Gastroesophageal sphincter (tissue), 4 donors: Measurements from ENCODE around the gene TREML2. TPM values are rescaled to one million over a fixed set of nuclear protein-coding genes. Genes with fewer than 3 reads are reported as not detected.
"Not testable (repeated sequence)": the region's sequence is repeated elsewhere in the genome, so short reads cannot be mapped to it uniquely, and the experiment has no call there.

Source experiments
- ATAC-seq: fragments of 150-250 bp; one replicate; pipeline ENCODE4 v1.9.1; 2016; ENCODE audit warnings: mild to moderate bottlenecking, moderate library complexity
- H3K27ac ChIP-seq, 4 donors: fragments of 200-600 bp; sonication (generic) in 3 of 4; 1 replicate in 3 of 4; 2 replicates in 1 of 4; pipeline ENCODE4 v1.5.1; 2016 to 2019
- H3K27me3 ChIP-seq: fragments of 200-600 bp; sonication (generic); one replicate; pipeline ENCODE4 v1.5.1; 2019
- H3K36me3 ChIP-seq, 2 donors: fragments of 200-600 bp; sonication (generic); one replicate each; pipeline ENCODE4 v1.5.1; 2019; ENCODE audit warnings: control low read depth in 1 of 2
- H3K4me1 ChIP-seq, 3 donors: fragments of 200-600 bp; sonication (generic); 1 replicate in 2 of 3; 2 replicates in 1 of 3; pipeline ENCODE4 v1.5.1; 2016 to 2019; ENCODE audit warnings: control low read depth in 2 of 3
- H3K4me3 ChIP-seq, 2 donors: fragments of 200-600 bp; sonication (generic); one replicate each; pipeline ENCODE4 v1.5.1; 2019; ENCODE audit warnings: mild to moderate bottlenecking in 1 of 2, moderate library complexity in 1 of 2
- H3K9me3 ChIP-seq, 3 donors: fragments of 200-600 bp; sonication (generic); one replicate each; pipeline ENCODE4 v1.5.1; 2017 to 2019; ENCODE audit warnings: control low read depth in 2 of 3
- CTCF ChIP-seq, 4 experiments: fragments of 200-600 bp in 2 of 4; fragments of 450-650 bp in 2 of 4; sonication (generic) in 1 of 4; IDR thresholded peaks; one replicate each; pipeline ENCODE4 v1.5.1; 2017 to 2019; ENCODE audit warnings: antibody characterized with exemption in 4 of 4, mild to moderate bottlenecking in 2 of 4, moderate library complexity in 2 of 4
- EP300 ChIP-seq: sonication (generic); formaldehyde crosslinking; IDR thresholded peaks from one replicate; pipeline ENCODE4 v1.6.1; 2017; ENCODE audit warnings: antibody characterized with exemption, mild to moderate bottlenecking
- POLR2A ChIP-seq, 2 donors: fragments of 450-650 bp; IDR thresholded peaks; one replicate each; pipeline ENCODE4 v1.6.1; 2017; ENCODE audit warnings: antibody characterized with exemption in 2 of 2, mild to moderate bottlenecking in 2 of 2, moderate library complexity in 1 of 2
- POLR2AphosphoS5 ChIP-seq: sonication (generic); formaldehyde crosslinking; IDR thresholded peaks from one replicate; pipeline ENCODE4 v1.6.1; 2017; ENCODE audit warnings: antibody characterized with exemption
- WGBS, 2 donors: methylation state at CpG; one replicate each; pipeline ENCODE4 v1.1.5; 2018; ENCODE audit warnings: low coverage in 1 of 2; 5-methylcytosine and 5-hydroxymethylcytosine counted together
- total RNA-seq, 4 donors: library from RNA; depleted of rRNA; stranded (reverse); fragments of >200 nt; gene quantifications; one replicate each; pipeline ENCODE4 v1.1.0, GENCODE V29; 2016

Gene TREML2
- total RNA-seq, 4 donors from 2014 or later, result 0.27 TPM; not detected in 3

- no peaks in the 10 kb centered on the region for H3K36me3 ChIP-seq
- no peak for ATAC-seq
- no peak for TF ChIP-seq POLR2AphosphoS5
- no peak for TF ChIP-seq CTCF (IDR thresholded peaks at IDR 0.05)
- no peak for TF ChIP-seq POLR2A (IDR thresholded peaks at IDR 0.05)
- no peak for TF ChIP-seq EP300
- H3K9me3 ChIP-seq, result peaks cover 0 to 15% (median 0%) of the 10 kb centered on the region in 3 donors
- WGBS, 2 donors, result 72 to 75% methylated on average over 2 to 5 of the region's 5 CpGs
- no peaks in the 10 kb centered on the region for H3K4me1 ChIP-seq
- H3K4me3 ChIP-seq, result no peak overlapping the region
- H3K27ac ChIP-seq, result no peak overlapping the region
- H3K27me3 ChIP-seq, result peaks cover 66% of the 10 kb centered on the region
Measured at GRCh38 chr6:41193171-41193734, 7.7 kb downstream of the TREML2 start.

GRCh38 chr6:41191569-41191968 lies 9.4 kb downstream of the TREML2 start:
- Histone ChIP-seq H3K4me1 (no peaks in the 10 kb centered on the region), H3K36me3 (no peaks in the 10 kb centered on the region), H3K27ac (no peak overlapping the region), H3K9me3 (peaks cover 0 to 15% (median 0%) of the 10 kb centered on the region in 3 donors), H3K4me3 (no peak overlapping the region), H3K27me3 (peaks cover 50% of the 10 kb centered on the region)
- no CpG with 5 or more reads among the region's 6 CpGs for WGBS, 2 donors
- no peak for ATAC-seq
- no peak for TF ChIP-seq EP300
- no peak for TF ChIP-seq POLR2A (IDR thresholded peaks at IDR 0.05)
- TF ChIP-seq POLR2AphosphoS5, result no peak
- TF ChIP-seq CTCF (IDR thresholded peaks at IDR 0.05), result peak in 1 of 4 experiments; percentile 32

- H3K27ac ChIP-seq, result no peak overlapping the region
- 80% methylated on average over 2 of the region's 3 CpGs; no CpG with 5 or more reads in 1 of the 2 donors for WGBS, 2 donors
- H3K9me3 ChIP-seq, result peaks cover 0 to 15% (median 0%) of the 10 kb centered on the region in 3 donors
- no peaks in the 10 kb centered on the region for H3K36me3 ChIP-seq
- H3K4me3 ChIP-seq, result no peak overlapping the region
- TF ChIP-seq EP300, result no peak
- TF ChIP-seq CTCF (IDR thresholded peaks at IDR 0.05), result no peak
- TF ChIP-seq POLR2A (IDR thresholded peaks at IDR 0.05), result no peak
- no peak for TF ChIP-seq POLR2AphosphoS5
- H3K27me3 ChIP-seq, result peaks cover 47% of the 10 kb centered on the region
- ATAC-seq, result no peak
- no peaks in the 10 kb centered on the region for H3K4me1 ChIP-seq
Measured at GRCh38 chr6:41190791-41191190, 10.2 kb downstream of the TREML2 start.

GRCh38 chr6:41189967-41190366 lies 11.0 kb downstream of the TREML2 start:
- ATAC-seq, result no peak
- no peaks in the 10 kb centered on the region for H3K4me1 ChIP-seq
- H3K27ac ChIP-seq, result no peak overlapping the region
- H3K27me3 ChIP-seq, result peaks cover 39% of the 10 kb centered on the region
- H3K36me3 ChIP-seq, result no peaks in the 10 kb centered on the region
- WGBS, 2 donors, result 100% methylated on average over 2 of the region's 2 CpGs; no CpG with 5 or more reads in 1 of the 2 donors
- TF ChIP-seq POLR2AphosphoS5, result no peak
- no peak for TF ChIP-seq CTCF (IDR thresholded peaks at IDR 0.05)
- TF ChIP-seq POLR2A (IDR thresholded peaks at IDR 0.05), result no peak
- no peak for TF ChIP-seq EP300
- peaks cover 0 to 15% (median 0%) of the 10 kb centered on the region in 3 donors for H3K9me3 ChIP-seq
- no peak overlapping the region for H3K4me3 ChIP-seq

- peaks cover 30% of the 10 kb centered on the region for H3K27me3 ChIP-seq
- peaks cover 0 to 15% (median 0%) of the 10 kb centered on the region in 3 donors for H3K9me3 ChIP-seq
- H3K27ac ChIP-seq, H3K4me1 ChIP-seq, H3K4me3 ChIP-seq, H3K36me3 ChIP-seq, ATAC-seq: not testable (repeated sequence)
Measured at GRCh38 chr6:41189046-41189445, 11.9 kb downstream of the TREML2 start.
